HEK293 (cell line): ENCODE measurements around the gene HUWE1.

Source experiments
- CTCF ChIA-PET: fragments of 350-600 bp; formaldehyde crosslinking; extraction: SDS; loops from one replicate; lab custom pipeline; 2021; ENCODE audit warnings: antibody characterized with exemption; lab: Yijun Ruan, JAX
- POLR2A ChIA-PET: fragments of 300-600 bp; formaldehyde crosslinking; extraction: SDS; loops from one replicate; lab custom pipeline; 2020; ENCODE audit warnings: antibody characterized with exemption, inconsistent platforms; lab: Yijun Ruan, JAX
- H3K27ac ChIP-seq: fragments of 200-500 bp; sonication (Bioruptor generic); 2 replicates; pipeline ENCODE4 v1.5.1; 2014; ENCODE audit warnings: low read depth, low read length, control low read depth, inconsistent platforms; ENCODE audit errors: extremely low read depth
- H3K36me3 ChIP-seq, 2 experiments: fragments of 200-500 bp in 1 of 2; sonication (Bioruptor generic) in 1 of 2; 1 replicate in 1 of 2; 2 replicates in 1 of 2; pipeline ENCODE4 v1.5.1; 2014 to 2017; ENCODE audit warnings: inconsistent platforms in 2 of 2, low read length in 2 of 2; ENCODE audit not compliant: control insufficient read depth in 2 of 2, insufficient read depth in 1 of 2
- H3K4me1 ChIP-seq: fragments of 200-500 bp; sonication (Bioruptor generic); 2 replicates; pipeline ENCODE4 v1.5.1; 2014; ENCODE audit warnings: mild to moderate bottlenecking, low read length, inconsistent platforms; ENCODE audit not compliant: control insufficient read depth, insufficient read depth
- H3K4me3 ChIP-seq: 2 replicates; pipeline ENCODE4 v1.5.1; 2011; ENCODE audit warnings: low read depth, mild to moderate bottlenecking, control low read depth, low read length, moderate library complexity
- H3K9me3 ChIP-seq: fragments of 200-500 bp; sonication (Bioruptor generic); 2 replicates; pipeline ENCODE4 v1.5.1; 2014; ENCODE audit warnings: low read depth, low read length, inconsistent platforms; ENCODE audit not compliant: control insufficient read depth, insufficient read depth
- GLIS1 ChIP-seq: fragments of 450-650 bp; formaldehyde crosslinking; IDR thresholded peaks from 2 replicates; pipeline ENCODE4 v1.5.1; 2016; ENCODE audit warnings: missing biosample characterization, missing genetic modification characterization
- OSR2 ChIP-seq: fragments of 450-650 bp; formaldehyde crosslinking; IDR thresholded peaks from 2 replicates; pipeline ENCODE4 v1.5.1; 2016; ENCODE audit warnings: missing biosample characterization, missing genetic modification characterization
- PRDM4 ChIP-seq: fragments of 450-650 bp; formaldehyde crosslinking; IDR thresholded peaks from 2 replicates; pipeline ENCODE4 v1.5.1; 2017; ENCODE audit warnings: missing biosample characterization, missing genetic modification characterization
- SETDB1 ChIP-seq: IDR thresholded peaks from one replicate; pipeline ENCODE4 v1.6.1; 2017; ENCODE audit warnings: mild to moderate bottlenecking, low read length, moderate library complexity, mixed read lengths; ENCODE audit not compliant: insufficient read length
- ZBTB17 ChIP-seq: fragments of 450-650 bp; formaldehyde crosslinking; IDR thresholded peaks from 2 replicates; pipeline ENCODE4 v1.5.1; 2016; ENCODE audit warnings: missing biosample characterization, missing genetic modification characterization
- ZNF140 ChIP-seq: fragments of 450-650 bp; formaldehyde crosslinking; IDR thresholded peaks from 2 replicates; pipeline ENCODE4 v1.5.1; 2016; ENCODE audit warnings: missing biosample characterization, missing genetic modification characterization
- ZNF2 ChIP-seq: fragments of 450-650 bp; formaldehyde crosslinking; IDR thresholded peaks from 2 replicates; pipeline ENCODE4 v1.5.1; 2016; ENCODE audit warnings: missing biosample characterization, missing genetic modification characterization
- ZNF214 ChIP-seq: fragments of 450-650 bp; formaldehyde crosslinking; IDR thresholded peaks from 2 replicates; pipeline ENCODE4 v1.5.1; 2017; ENCODE audit warnings: missing biosample characterization, mild to moderate bottlenecking, missing genetic modification characterization, borderline replicate concordance
- ZNF280C ChIP-seq: fragments of 450-650 bp; formaldehyde crosslinking; IDR thresholded peaks from 2 replicates; pipeline ENCODE4 v1.5.1; 2016; ENCODE audit warnings: missing biosample characterization, missing genetic modification characterization
- ZNF292 ChIP-seq: fragments of 450-650 bp; formaldehyde crosslinking; IDR thresholded peaks from 2 replicates; pipeline ENCODE4 v1.5.1; 2016; ENCODE audit warnings: low read depth, missing biosample characterization, missing genetic modification characterization, borderline replicate concordance
- ZNF302 ChIP-seq: fragments of 450-650 bp; formaldehyde crosslinking; IDR thresholded peaks from 2 replicates; pipeline ENCODE4 v1.5.1; 2016; ENCODE audit warnings: missing biosample characterization, missing genetic modification characterization, low read depth
- ZNF571 ChIP-seq: fragments of 450-650 bp; formaldehyde crosslinking; IDR thresholded peaks from 2 replicates; pipeline ENCODE4 v1.5.0; 2017; ENCODE audit warnings: missing biosample characterization, missing genetic modification characterization
- ZNF600 ChIP-seq: fragments of 450-650 bp; formaldehyde crosslinking; IDR thresholded peaks from 2 replicates; pipeline ENCODE4 v1.5.1; 2016; ENCODE audit warnings: missing biosample characterization, missing genetic modification characterization
- ZNF624 ChIP-seq: fragments of 450-650 bp; formaldehyde crosslinking; IDR thresholded peaks from 2 replicates; pipeline ENCODE4 v1.5.1; 2017; ENCODE audit warnings: missing biosample characterization, missing genetic modification characterization
- ZNF76 ChIP-seq: fragments of 450-650 bp; formaldehyde crosslinking; IDR thresholded peaks from 2 replicates; pipeline ENCODE4; 2016; ENCODE audit warnings: low read depth, missing biosample characterization, missing genetic modification characterization, borderline replicate concordance
- ZXDB ChIP-seq: fragments of 450-650 bp; formaldehyde crosslinking; IDR thresholded peaks from 2 replicates; pipeline ENCODE4 v1.5.1; 2016; ENCODE audit warnings: missing biosample characterization, missing genetic modification characterization

HUWE1 gene

GRCh38 chrX:53599781-53600396 is 86.6 kb downstream of the HUWE1 start (continued):
- TF ChIP-seq SETDB1: no peak
- no peak for TF ChIP-seq OSR2 (tag by site-specific recombination)
- no peak for TF ChIP-seq ZNF624 (tag by site-specific recombination)
- TF ChIP-seq ZXDB (tag by site-specific recombination): no peak
- no peak for TF ChIP-seq ZNF2 (tag by site-specific recombination)
- TF ChIP-seq ZNF140 (tag by site-specific recombination): no peak
- no peak for TF ChIP-seq ZNF302 (tag by site-specific recombination)
- no peak for TF ChIP-seq ZNF76 (tag by site-specific recombination)
- TF ChIP-seq ZNF214: no peak
- no peak for TF ChIP-seq ZBTB17 (tag by site-specific recombination)
- TF ChIP-seq, all 188 proteins: peak for 0

GRCh38 chrX:53598169-53598568 is 88.3 kb downstream of the HUWE1 start:
- POLR2A ChIA-PET: no interaction called here
- peaks cover 61 to 89% of the 10 kb centered on the region in 2 experiments for H3K36me3 ChIP-seq

More at GRCh38 chrX:53598169-53598568, 88.3 kb downstream of the HUWE1 start:
- no peaks in the 10 kb centered on the region for H3K4me1 ChIP-seq
- no peak for TF ChIP-seq ZNF280C (tag by site-specific recombination)
- no peak for TF ChIP-seq GLIS1 (tag by site-specific recombination)
- no peak for TF ChIP-seq ZNF571 (tag by site-specific recombination)
- TF ChIP-seq ZNF600 (tag by site-specific recombination): no peak
- TF ChIP-seq PRDM4 (tag by site-specific recombination): no peak
- TF ChIP-seq ZNF292: no peak
- TF ChIP-seq, all 188 proteins: peak for 0
- Histone ChIP-seq H3K27ac (no peak overlapping the region), H3K4me3 (no peak overlapping the region), H3K9me3 (no peaks in the 10 kb centered on the region; the same call in 1 of the 2 replicates)
- CTCF ChIA-PET: interaction anchor here (0.5 kb wide), 1 partner anchor 1459 kb away, joined by 3 read pairs; no protein-coding TSS in a partner anchor
